Brain microvascular endothelial cell (primary cell): ENCODE data around the gene MMP24.
A peak's percentile ranks its signal among the peaks of the same experiment; 100 is the strongest.

Experiments used
- DNase-seq: peaks from one replicate; pipeline ENCODE4 v3.0.0-alpha.2; 2020
- H3K27ac ChIP-seq: fragments of 250-450 bp; sonication (Bioruptor Pico); 2 replicates; pipeline ENCODE4 v1.5.1; 2020; ENCODE audit warnings: mild to moderate bottlenecking, moderate library complexity
- H3K27me3 ChIP-seq: fragments of 250-450 bp; sonication (Bioruptor Pico); replicated peaks from 2 replicates; pipeline ENCODE4 v1.5.1; 2020; ENCODE audit warnings: mild to moderate bottlenecking
- H3K36me3 ChIP-seq: fragments of 250-450 bp; sonication (Bioruptor Pico); replicated peaks from 2 replicates; pipeline ENCODE4 v1.5.1; 2020; ENCODE audit warnings: mild to moderate bottlenecking
- H3K4me3 ChIP-seq: 2 replicates; pipeline ENCODE4 v1.5.1; 2011; ENCODE audit warnings: low read depth, mild to moderate bottlenecking, control low read depth, low read length, moderate library complexity
- in situ Hi-C: cut with HindIII; loops from 2 replicates; pipeline ENCODE4 v1.10.0; 2017; ENCODE audit warnings: low sequenced_read_pairs, low pct_ligation_motif_present
- TF ChIP-seq, protein P1 (sequence below): IDR thresholded peaks from 2 replicates; pipeline ENCODE4 v1.5.1; 2011; ENCODE audit warnings: low read depth, mild to moderate bottlenecking, moderate library complexity, low read length, control low read depth, inconsistent platforms; ENCODE audit errors: missing control alignments

MMP24 gene

DNA sequence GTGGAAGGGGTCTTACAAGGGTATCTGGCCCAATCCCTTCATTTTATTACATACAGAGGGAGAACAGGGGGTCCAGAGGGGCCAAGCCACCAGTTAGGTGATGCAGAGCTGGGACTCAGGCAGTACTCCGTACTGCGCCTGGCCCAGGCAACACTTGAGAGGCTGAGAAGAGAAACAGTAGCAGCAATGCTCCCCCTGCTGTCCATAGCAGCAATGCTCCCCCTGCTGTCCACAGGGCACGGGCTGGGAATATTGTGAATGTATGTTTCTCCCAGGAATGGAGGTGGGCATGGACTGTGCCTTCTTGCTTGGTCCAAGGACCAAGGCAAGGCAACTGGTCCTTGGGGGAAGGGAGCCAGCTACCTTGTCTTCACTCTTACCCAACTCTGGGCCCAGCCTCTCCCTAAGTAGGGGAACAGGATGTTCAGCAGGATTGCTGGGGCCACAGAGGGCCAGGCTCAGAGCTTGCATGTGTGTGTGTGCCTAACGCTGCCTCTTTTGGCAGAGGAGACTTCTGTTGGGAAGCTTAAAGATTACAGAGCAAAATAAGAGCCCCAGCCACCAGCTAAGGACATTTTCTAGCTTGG lies 80.5 kb downstream of the MMP24 start:
- peaks cover 3% of the 10 kb centered on the region for H3K36me3 ChIP-seq
- no peak overlapping the region for H3K4me3 ChIP-seq
- in situ Hi-C loops = no loop called here
- H3K27me3 ChIP-seq = no peaks in the 10 kb centered on the region
- DNase-seq = peak; percentile 81
- peak overlapping the region; percentile 97 for H3K27ac ChIP-seq
- TF ChIP-seq, protein P1, sequence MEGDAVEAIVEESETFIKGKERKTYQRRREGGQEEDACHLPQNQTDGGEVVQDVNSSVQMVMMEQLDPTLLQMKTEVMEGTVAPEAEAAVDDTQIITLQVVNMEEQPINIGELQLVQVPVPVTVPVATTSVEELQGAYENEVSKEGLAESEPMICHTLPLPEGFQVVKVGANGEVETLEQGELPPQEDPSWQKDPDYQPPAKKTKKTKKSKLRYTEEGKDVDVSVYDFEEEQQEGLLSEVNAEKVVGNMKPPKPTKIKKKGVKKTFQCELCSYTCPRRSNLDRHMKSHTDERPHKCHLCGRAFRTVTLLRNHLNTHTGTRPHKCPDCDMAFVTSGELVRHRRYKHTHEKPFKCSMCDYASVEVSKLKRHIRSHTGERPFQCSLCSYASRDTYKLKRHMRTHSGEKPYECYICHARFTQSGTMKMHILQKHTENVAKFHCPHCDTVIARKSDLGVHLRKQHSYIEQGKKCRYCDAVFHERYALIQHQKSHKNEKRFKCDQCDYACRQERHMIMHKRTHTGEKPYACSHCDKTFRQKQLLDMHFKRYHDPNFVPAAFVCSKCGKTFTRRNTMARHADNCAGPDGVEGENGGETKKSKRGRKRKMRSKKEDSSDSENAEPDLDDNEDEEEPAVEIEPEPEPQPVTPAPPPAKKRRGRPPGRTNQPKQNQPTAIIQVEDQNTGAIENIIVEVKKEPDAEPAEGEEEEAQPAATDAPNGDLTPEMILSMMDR = peak; percentile 97

DNA sequence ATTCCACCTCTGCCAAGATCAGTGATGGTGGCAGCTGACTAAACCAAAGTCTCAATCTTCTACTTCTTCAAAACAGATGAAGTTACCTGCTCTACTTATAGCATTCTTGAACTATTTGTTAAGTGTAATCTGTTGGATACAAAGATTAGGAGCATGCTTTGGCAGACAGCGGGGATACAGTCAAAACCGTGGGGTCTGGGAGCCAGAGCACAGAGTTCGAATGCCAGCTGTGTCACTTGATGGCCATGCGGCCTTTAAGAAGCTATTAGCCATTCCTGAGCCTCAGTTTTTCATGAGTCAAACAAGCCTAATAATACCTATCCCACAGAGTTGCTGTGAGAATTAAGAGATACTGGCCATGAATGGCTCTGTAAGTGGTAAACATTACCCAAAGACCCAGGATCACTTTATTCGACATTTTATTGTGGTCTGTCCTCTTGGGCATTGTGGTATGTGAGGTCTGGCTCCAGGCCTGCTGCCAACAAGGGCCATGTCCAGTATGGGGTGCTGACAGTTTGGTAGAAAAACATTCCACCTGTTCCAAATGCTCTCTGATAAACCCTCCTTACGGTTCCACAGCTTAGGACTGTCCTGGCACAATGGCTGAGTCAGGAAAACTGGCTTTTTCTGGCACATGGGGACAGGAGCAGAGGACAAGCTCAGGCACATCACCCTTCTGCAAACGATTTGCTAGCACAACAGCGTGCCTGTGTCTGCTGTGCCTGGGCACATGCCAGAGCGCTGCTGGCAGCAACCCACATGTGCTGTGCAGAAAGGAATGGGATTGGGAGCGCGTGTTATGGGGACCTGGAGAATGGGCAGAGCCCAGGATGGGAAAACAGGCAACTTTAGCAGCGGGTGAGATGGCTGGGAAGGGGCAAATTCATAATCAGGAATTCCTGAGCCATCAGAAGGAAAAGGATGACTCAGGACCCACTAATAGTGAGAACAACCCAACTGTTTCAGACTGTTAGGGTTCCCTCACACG lies 81.5 kb downstream of the MMP24 start:
- TF ChIP-seq, protein P1 = no peak
- no peaks in the 10 kb centered on the region for H3K27me3 ChIP-seq
- no peak overlapping the region for H3K4me3 ChIP-seq
- in situ Hi-C loops = no loop called here
- peaks cover 3% of the 10 kb centered on the region for H3K36me3 ChIP-seq
- peak overlapping the region; percentile 97 for H3K27ac ChIP-seq
- DNase-seq = no peak

- Histone ChIP-seq H3K27ac (peak overlapping the region; percentile 82), H3K4me3 (no peak overlapping the region), H3K36me3 (no peaks in the 10 kb centered on the region), H3K27me3 (no peaks in the 10 kb centered on the region)
- DNase-seq = no peak
- TF ChIP-seq, protein P1 = no peak
- in situ Hi-C loops = no loop called here
Measured at GRCh38 chr20:35311409-35311808, 84.9 kb downstream of the MMP24 start.

DNA sequence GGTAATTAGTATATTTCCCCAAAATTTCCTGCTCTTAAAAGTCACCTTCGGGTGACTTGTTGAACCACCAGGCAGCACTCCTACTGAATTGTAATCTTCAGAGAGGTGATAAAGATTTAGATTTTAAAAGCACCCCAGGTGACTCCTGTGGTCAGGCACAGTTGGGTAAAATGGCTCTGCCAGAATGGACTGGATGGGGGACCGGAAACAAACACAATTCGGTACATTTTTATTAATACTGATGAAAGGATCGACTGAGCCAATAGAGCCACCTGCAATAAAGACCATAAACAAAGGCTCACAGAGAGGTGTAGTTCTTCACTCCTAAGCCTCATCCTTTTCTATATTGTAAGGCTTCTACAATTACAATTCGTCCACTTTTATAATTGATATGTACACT lies 85.3 kb downstream of the MMP24 start:
- no peak overlapping the region for H3K4me3 ChIP-seq
- DNase-seq = no peak
- in situ Hi-C loops = no loop called here
- TF ChIP-seq, protein P1 = no peak
- no peaks in the 10 kb centered on the region for H3K27me3 ChIP-seq
- H3K27ac ChIP-seq = peak overlapping the region; percentile 82
- H3K36me3 ChIP-seq = no peaks in the 10 kb centered on the region

- in situ Hi-C loops = no loop called here
- peak; percentile 89 for DNase-seq
- Histone ChIP-seq H3K4me3 (no peak overlapping the region), H3K27me3 (no peaks in the 10 kb centered on the region), H3K36me3 (no peaks in the 10 kb centered on the region), H3K27ac (peak overlapping the region; percentile 82)
- TF ChIP-seq, protein P1 = no peak
Measured at GRCh38 chr20:35312318-35312717, 85.8 kb downstream of the MMP24 start.
